HCT116 (cell line): ENCODE data around the gene CDX1.

Experiments
- CEBPB ChIP-seq: IDR thresholded peaks from 2 replicates; pipeline ENCODE4 v1.6.1; 2012; ENCODE audit warnings: low read depth
- CTCF ChIP-seq, 3 experiments: fragments of 200-600 bp in 1 of 3; sonication (generic) in 1 of 3; IDR thresholded peaks in 2 of 3; conservative IDR thresholded peaks in 1 of 3; 2 replicates each; pipeline ENCODE4 v1.5.1; 2012 to 2017; ENCODE audit warnings: low read depth in 2 of 3, low read length in 2 of 3, antibody characterized with exemption in 1 of 3, borderline replicate concordance in 1 of 3, control low read depth in 1 of 3, mild to moderate bottlenecking in 1 of 3, mixed read lengths in 1 of 3, mixed run types in 1 of 3, moderate library complexity in 1 of 3; ENCODE audit not compliant: insufficient read depth in 1 of 3
- EZH2 ChIP-seq: fragments of 200-600 bp; sonication (generic); IDR thresholded peaks from 2 replicates; pipeline ENCODE4 v1.6.1; 2017; ENCODE audit warnings: antibody characterized with exemption, mixed run types
- EZH2phosphoT487 ChIP-seq: fragments of 200-600 bp; IDR thresholded peaks from 2 replicates; pipeline ENCODE4 v1.6.1; 2018; ENCODE audit warnings: antibody characterized with exemption, borderline replicate concordance
- MAX ChIP-seq: IDR thresholded peaks from 2 replicates; pipeline ENCODE4 v1.6.1; 2012
- POLR2A ChIP-seq: IDR thresholded peaks from 2 replicates; pipeline ENCODE4 v1.7.0; 2011; ENCODE audit warnings: borderline replicate concordance; ENCODE audit not compliant: insufficient read depth, insufficient read length; ENCODE audit errors: extremely low read depth
- TCF7L2 ChIP-seq: IDR thresholded peaks from 2 replicates; pipeline ENCODE4 v1.7.0; 2011; ENCODE audit warnings: borderline replicate concordance, inconsistent platforms; ENCODE audit not compliant: insufficient read depth, insufficient read length; ENCODE audit errors: extremely low read depth
- YY1 ChIP-seq: IDR thresholded peaks from 2 replicates; pipeline ENCODE4 v1.6.1; 2011; ENCODE audit warnings: low read length, low read depth, moderate library complexity, mild to moderate bottlenecking; ENCODE audit not compliant: insufficient replicate concordance; ENCODE audit errors: extremely low read depth
- ZNF274 ChIP-seq: fragments of 200-500 bp; sonication (Bioruptor generic); IDR thresholded peaks from 2 replicates; pipeline ENCODE4 v1.6.1; 2014; ENCODE audit warnings: mild to moderate bottlenecking, low read depth, low read length, inconsistent platforms

- no peak for TF ChIP-seq EZH2
- no peak for TF ChIP-seq MAX
- TF ChIP-seq YY1: no peak
- TF ChIP-seq POLR2A: no peak
- TF ChIP-seq CTCF (IDR thresholded peaks at IDR 0.05 in 2 of 3, conservative IDR thresholded peaks at IDR 0.05 in 1 of 3; ENCODE audit: borderline replicate concordance in 1 of 3, insufficient read depth in 1 of 3, low read depth in 2 of 3, low read length in 2 of 3): no peak
- no peak for TF ChIP-seq TCF7L2
- no peak for TF ChIP-seq EZH2phosphoT487
- no peak for TF ChIP-seq ZNF274
- TF ChIP-seq CEBPB: no peak
These were observed 40.2 kb upstream of the CDX1 start for GRCh38 chr5:150126199-150126920.
